ENCODE data around the gene FOXO3. TPM values are rescaled to one million over a fixed set of nuclear protein-coding genes. Genes with fewer than 3 reads are reported as not detected.

Gene FOXO3
- total RNA-seq, 1 donor from 2014 or later: 60.1 TPM

DNA sequence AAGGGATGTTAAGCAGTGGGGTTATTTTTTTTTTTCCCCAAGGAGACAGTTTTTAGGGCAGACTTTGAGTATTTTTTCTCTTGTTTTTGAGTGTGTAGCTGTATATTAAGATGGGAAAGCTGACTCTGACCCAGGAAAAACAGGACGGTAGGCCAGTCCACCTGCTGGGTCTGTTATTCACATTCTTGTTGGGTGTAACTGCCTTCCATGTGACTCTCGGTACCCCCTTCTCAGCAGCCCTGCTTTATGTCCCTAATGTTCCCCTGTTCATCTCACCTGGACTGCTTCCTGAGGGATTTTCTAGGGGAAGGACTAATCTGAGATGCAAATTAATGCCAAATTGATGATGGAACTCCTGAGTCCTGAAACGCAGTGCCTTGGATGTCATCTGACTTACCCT, 21.9 kb downstream of the FOXO3 start:
- H3K36me3 ChIP-seq: no peaks in the 10 kb centered on the region
- H3K27me3 ChIP-seq (ENCODE audit: low read depth): no peaks in the 10 kb centered on the region
- intact Hi-C loops (cut with DNase I): no loop called here
- no peak overlapping the region for H3K4me3 ChIP-seq
- peak overlapping the region; percentile 47 for H3K27ac ChIP-seq
- TF ChIP-seq, protein P1, sequence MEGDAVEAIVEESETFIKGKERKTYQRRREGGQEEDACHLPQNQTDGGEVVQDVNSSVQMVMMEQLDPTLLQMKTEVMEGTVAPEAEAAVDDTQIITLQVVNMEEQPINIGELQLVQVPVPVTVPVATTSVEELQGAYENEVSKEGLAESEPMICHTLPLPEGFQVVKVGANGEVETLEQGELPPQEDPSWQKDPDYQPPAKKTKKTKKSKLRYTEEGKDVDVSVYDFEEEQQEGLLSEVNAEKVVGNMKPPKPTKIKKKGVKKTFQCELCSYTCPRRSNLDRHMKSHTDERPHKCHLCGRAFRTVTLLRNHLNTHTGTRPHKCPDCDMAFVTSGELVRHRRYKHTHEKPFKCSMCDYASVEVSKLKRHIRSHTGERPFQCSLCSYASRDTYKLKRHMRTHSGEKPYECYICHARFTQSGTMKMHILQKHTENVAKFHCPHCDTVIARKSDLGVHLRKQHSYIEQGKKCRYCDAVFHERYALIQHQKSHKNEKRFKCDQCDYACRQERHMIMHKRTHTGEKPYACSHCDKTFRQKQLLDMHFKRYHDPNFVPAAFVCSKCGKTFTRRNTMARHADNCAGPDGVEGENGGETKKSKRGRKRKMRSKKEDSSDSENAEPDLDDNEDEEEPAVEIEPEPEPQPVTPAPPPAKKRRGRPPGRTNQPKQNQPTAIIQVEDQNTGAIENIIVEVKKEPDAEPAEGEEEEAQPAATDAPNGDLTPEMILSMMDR (IDR thresholded peaks at IDR 0.05): no peak
- ATAC-seq (no peak), DNase-seq (no peak)
- peaks cover 94% of the 10 kb centered on the region for H3K4me1 ChIP-seq
- no peaks in the 10 kb centered on the region for H3K9me3 ChIP-seq

DNA sequence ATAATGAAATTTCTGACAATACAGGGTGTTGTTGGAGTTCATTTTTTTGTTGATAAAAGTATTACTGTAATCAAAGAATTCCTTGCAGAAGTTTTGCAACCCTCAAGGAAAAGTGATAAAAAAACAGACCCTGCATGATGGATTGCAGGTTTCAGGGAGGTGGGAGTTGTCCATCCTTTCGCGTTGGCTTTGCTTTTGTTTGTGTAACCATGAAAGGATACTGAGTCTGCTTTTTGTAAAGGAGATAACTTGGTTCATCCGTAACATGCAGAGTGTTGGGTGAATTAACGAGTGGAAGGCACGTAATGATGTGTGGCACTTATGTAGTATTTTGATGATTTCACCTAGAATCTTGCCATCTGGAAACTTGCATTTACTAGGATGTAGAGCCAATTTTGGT, 23.6 kb downstream of the FOXO3 start:
- DNase-seq (no peak), ATAC-seq (no peak)
- TF ChIP-seq, protein P1 (IDR thresholded peaks at IDR 0.05): no peak
- intact Hi-C loops (cut with DNase I): no loop called here
- H3K27me3 ChIP-seq (ENCODE audit: low read depth): no peaks in the 10 kb centered on the region
- H3K36me3 ChIP-seq: no peaks in the 10 kb centered on the region
- no peak overlapping the region for H3K27ac ChIP-seq
- no peak overlapping the region for H3K4me3 ChIP-seq
- peaks cover 94% of the 10 kb centered on the region for H3K4me1 ChIP-seq
- no peaks in the 10 kb centered on the region for H3K9me3 ChIP-seq

DNA sequence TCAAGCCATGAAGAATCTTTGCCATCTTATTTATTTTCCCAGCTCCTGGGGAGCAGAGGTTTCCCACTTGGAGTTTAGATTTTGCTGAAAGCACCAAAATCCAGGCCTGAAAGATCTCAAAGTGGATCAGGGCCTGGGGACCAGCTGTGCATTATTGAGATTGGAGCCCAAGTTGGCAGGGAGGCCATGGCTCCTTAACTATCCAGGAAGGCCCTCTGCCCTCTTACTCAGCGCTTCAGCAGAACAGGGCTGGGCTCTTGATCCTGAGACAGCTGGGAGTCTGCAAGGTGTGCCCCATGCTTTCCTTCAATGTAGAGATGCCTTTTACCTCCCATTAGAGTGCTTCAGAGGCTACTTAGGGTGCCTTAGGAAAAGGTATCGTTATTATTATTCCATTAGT, 24.6 kb downstream of the FOXO3 start:
- Histone ChIP-seq H3K27ac (peak overlapping the region; percentile 92), H3K4me3 (no peak overlapping the region), H3K9me3 (no peaks in the 10 kb centered on the region), H3K36me3 (no peaks in the 10 kb centered on the region), H3K27me3 (ENCODE audit: low read depth) (no peaks in the 10 kb centered on the region), H3K4me1 (peaks cover 96% of the 10 kb centered on the region)
- TF ChIP-seq, protein P1 (IDR thresholded peaks at IDR 0.05): no peak
- intact Hi-C loops (cut with DNase I): no loop called here
- ATAC-seq: no peak
- no peak for DNase-seq

DNA sequence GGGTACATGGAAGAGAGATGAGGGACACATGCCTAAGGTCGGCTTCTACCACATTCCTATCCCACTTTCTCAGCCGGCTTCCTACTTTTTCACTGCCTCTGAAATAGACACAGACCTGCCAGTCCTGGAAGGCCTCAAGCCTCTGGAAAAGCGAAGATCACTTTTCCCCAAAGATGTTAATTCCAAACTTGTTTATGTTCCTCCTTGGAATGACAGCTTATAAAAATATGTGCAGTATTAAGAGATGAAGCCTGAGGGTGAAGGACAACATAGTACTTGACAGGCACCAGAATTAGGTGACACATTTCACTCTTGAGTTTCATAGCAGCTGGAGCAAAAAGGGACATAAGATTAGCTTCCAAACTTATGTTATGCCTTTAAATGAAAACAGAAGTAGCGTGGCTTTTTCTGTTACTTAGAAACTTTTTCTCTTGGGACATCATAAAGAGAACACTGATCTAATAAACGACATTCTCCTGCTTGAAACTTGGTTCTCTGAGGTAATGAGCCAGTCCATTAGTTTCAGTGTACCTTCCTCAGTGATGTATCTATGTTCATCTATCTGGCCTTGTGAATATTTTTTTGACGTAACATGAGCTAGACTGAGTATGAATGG, 25.3 kb downstream of the FOXO3 start:
- Histone ChIP-seq H3K4me1 (peaks cover 96% of the 10 kb centered on the region), H3K9me3 (no peaks in the 10 kb centered on the region), H3K36me3 (no peaks in the 10 kb centered on the region), H3K4me3 (no peak overlapping the region), H3K27me3 (ENCODE audit: low read depth) (no peaks in the 10 kb centered on the region), H3K27ac (peak overlapping the region; percentile 92)
- DNase-seq (no peak), ATAC-seq (no peak)
- TF ChIP-seq, protein P1 (IDR thresholded peaks at IDR 0.05): no peak
- intact Hi-C loops (cut with DNase I): no loop called here

DNA sequence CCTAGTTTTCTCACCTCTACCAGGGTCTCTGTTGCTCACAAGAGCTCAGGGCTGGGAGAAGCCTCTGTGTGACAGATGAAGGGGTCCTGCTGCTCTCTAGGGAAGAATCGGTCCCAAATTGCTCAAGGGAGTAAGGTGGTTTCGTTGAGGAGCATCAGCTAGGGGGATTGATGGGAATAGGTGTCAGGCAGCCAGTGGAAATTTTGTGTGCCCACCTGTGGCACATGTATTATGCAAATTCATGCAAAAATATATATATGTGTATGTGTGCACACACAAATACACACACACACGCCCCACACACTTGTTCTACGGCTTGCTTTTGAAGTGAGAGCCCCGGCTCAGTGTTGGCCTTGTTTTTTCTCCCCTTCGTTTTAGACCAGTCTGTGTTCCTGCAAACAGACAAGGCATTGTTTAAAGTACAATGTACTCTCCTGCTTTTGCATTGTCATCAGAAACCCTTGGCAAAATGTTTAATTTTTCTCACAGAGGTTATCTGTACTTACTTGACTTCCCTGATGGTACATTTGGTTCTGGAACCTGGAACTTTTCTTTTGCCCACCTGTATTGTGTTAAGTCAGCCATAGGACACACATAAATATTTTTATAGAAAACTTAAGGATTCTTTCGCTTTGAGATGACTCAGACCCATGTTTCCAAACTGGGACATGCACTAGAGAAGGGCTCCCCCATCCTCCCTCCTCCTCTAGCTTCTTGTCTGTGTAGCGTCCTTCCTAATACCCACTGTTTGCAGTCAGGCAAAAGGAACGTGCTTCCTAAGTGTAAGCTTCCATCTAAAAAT, 26.7 kb downstream of the FOXO3 start:
- no peaks in the 10 kb centered on the region for H3K27me3 ChIP-seq (ENCODE audit: low read depth)
- ATAC-seq (no peak), DNase-seq (no peak)
- intact Hi-C loops (cut with DNase I): no loop called here
- peaks cover 96% of the 10 kb centered on the region for H3K4me1 ChIP-seq
- H3K27ac ChIP-seq: peak overlapping the region; percentile 92
- H3K9me3 ChIP-seq: no peaks in the 10 kb centered on the region
- TF ChIP-seq, protein P1 (IDR thresholded peaks at IDR 0.05): no peak
- no peak overlapping the region for H3K4me3 ChIP-seq
- no peaks in the 10 kb centered on the region for H3K36me3 ChIP-seq

Measured in lower lobe of right lung (tissue), 2 donors.